ENCODE measurements around the gene S1PR1. TPM values are rescaled to one million over a fixed set of nuclear protein-coding genes. Genes with fewer than 3 reads are reported as not detected.

S1PR1 gene
- total RNA-seq, 1 donor from 2014 or later = 58.5 TPM

Other genes with a start within 250 kb of the S1PR1 start
- 35.4 TPM for gene DPH5, start 211.2 kb upstream of the S1PR1 start, total RNA-seq